Measurements from ENCODE around the gene TFDP1. TPM values are rescaled to one million over a fixed set of nuclear protein-coding genes. Genes with fewer than 3 reads are reported as not detected.

TFDP1 gene
- total and polyA plus RNA-seq, 2 of the 4 experiments (the other 2 are of a cell fraction) = 59.3 to 97.0 TPM

DNA sequence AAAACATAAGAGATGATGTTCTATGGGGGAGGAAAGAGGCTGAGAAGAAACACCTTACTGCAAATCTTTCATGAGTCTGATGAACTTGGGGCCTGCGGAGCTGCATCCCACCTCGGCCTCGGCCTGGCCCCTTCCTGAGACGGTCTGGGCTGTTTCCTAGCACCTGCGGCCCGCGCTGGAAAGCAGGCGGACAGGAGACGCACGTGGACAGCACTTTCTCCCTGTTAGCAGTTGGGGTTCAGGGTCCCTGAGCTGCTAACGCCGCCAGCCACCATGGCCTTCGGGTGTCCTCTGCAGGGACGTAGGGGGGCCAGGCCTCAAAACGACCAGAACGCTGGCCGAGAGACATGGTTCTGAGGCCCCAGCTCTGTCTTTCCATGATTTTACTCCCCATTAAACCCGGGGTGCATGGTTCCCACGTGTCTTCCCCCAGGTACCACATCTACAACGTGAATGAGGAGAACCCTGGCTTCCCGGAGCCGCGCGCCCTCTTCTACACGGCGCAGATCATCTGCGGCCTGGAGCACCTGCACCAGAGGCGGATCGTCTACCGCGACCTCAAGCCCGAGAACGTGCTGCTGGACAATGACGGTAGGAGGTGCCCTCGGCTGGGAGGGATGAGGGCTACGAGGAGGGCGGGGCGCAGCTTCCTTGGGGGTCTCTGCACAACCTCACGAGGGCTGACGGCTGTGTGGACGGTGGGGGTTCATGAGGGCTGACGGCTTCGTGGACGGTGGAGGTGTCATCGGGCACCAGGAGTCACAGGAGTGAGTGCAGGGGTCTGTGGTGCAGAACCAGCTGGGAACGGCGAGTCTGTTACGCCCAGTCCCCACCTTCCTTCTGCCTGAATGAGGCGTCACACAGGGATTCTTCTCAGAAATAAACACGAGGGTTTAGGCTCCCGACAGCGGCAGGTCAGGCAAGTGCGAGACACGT, 86.8 kb downstream of the TFDP1 start:
- H2BK120ac ChIP-seq (ENCODE audit: low read depth, low read length) = no peak overlapping the region
- dilution Hi-C loops (cut with HindIII; ENCODE audit: low sequenced_read_pairs, unreplicated experiment) (no loop called here), in situ Hi-C loops (cut with MboI; ENCODE audit: low sequenced_read_pairs) (no loop called here), intact Hi-C loops (cut with micrococcal nuclease) (no loop called here)
- POLR2A ChIA-PET (ENCODE audit: unreplicated experiment) = no interaction called here
- ATAC-seq (ENCODE audit: low read depth) = no peak
- H3K23ac ChIP-seq (ENCODE audit: low read depth, low read length) = no peak overlapping the region
- H3K9me3 ChIP-seq (ENCODE audit: control insufficient read depth, insufficient read depth, low read length) = no peaks in the 10 kb centered on the region
- BruUV-seq (replicated peaks) = no TSS peak
- TF ChIP-seq NFE2L2 (IDR thresholded peaks at IDR 0.05; ENCODE audit: low read depth, low read length) (no peak), MAZ (IDR thresholded peaks at IDR 0.05; ENCODE audit: borderline replicate concordance, low read depth, low read length) (no peak), CEBPB (IDR thresholded peaks at IDR 0.05; ENCODE audit: low read depth, low read length) (no peak), CHD1 (IDR thresholded peaks at IDR 0.05; ENCODE audit: low read depth, low read length) (no peak)
- TF ChIP-seq, protein P1, sequence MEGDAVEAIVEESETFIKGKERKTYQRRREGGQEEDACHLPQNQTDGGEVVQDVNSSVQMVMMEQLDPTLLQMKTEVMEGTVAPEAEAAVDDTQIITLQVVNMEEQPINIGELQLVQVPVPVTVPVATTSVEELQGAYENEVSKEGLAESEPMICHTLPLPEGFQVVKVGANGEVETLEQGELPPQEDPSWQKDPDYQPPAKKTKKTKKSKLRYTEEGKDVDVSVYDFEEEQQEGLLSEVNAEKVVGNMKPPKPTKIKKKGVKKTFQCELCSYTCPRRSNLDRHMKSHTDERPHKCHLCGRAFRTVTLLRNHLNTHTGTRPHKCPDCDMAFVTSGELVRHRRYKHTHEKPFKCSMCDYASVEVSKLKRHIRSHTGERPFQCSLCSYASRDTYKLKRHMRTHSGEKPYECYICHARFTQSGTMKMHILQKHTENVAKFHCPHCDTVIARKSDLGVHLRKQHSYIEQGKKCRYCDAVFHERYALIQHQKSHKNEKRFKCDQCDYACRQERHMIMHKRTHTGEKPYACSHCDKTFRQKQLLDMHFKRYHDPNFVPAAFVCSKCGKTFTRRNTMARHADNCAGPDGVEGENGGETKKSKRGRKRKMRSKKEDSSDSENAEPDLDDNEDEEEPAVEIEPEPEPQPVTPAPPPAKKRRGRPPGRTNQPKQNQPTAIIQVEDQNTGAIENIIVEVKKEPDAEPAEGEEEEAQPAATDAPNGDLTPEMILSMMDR (conservative IDR thresholded peaks at IDR 0.05; ENCODE audit: low read depth, low read length) = no peak
- H3K36me3 ChIP-seq (ENCODE audit: control insufficient read depth, insufficient read depth, low read length) = no peaks in the 10 kb centered on the region
- H4K8ac ChIP-seq (ENCODE audit: low read depth in 2 of 2, low read length in 2 of 2) = no peak overlapping the region
- H3K27ac ChIP-seq (ENCODE audit: insufficient read depth, low read length) = no peak overlapping the region
- H2BK5ac ChIP-seq (ENCODE audit: low read depth, low read length, poor library complexity, severe bottlenecking) = no peak overlapping the region
- no peak overlapping the region for H3K56ac ChIP-seq (ENCODE audit: extremely low read depth, insufficient read depth, low read length)
- no peak overlapping the region for H3K9ac ChIP-seq (ENCODE audit: low read depth, low read length)
- no peak overlapping the region for H2AFZ ChIP-seq (replicated peaks; ENCODE audit: low read length, poor library complexity)
- H2AK9ac ChIP-seq (replicated peaks; ENCODE audit: low read depth, low read length, poor library complexity) = no peak overlapping the region
- H2BK20ac ChIP-seq (ENCODE audit: low read depth, low read length) = no peak overlapping the region
- H2BK15ac ChIP-seq (ENCODE audit: low read depth, low read length) = no peak overlapping the region
- peaks cover 3% of the 10 kb centered on the region; the same call in 1 of the 2 replicates for H4K20me1 ChIP-seq (ENCODE audit: insufficient read depth, low read length)
- 83% methylated on average over 30 of the region's 54 CpGs; no CpG with 5 or more reads in 1 of the 2 experiments for WGBS, 2 experiments (ENCODE audit: extremely low coverage in 2 of 2, insufficient read length in 1 of 2)
- no peak for DNase-seq
- H3K79me1 ChIP-seq (ENCODE audit: low read depth in 1 of 2, low read length in 2 of 2) = no peaks in the 10 kb centered on the region
- CTCF ChIA-PET = no interaction called here
- H4K5ac ChIP-seq (ENCODE audit: low read depth, low read length) = no peak overlapping the region
- no peak overlapping the region for H2AK5ac ChIP-seq (ENCODE audit: low read depth, low read length)
- no peak overlapping the region for H3K4me3 ChIP-seq (ENCODE audit: insufficient read depth, low read depth, low read length)
- no peaks in the 10 kb centered on the region for H3K4me1 ChIP-seq (ENCODE audit: control insufficient read depth, insufficient read depth, low read length)
- no peak overlapping the region for H3K14ac ChIP-seq (replicated peaks; ENCODE audit: low read depth, low read length)
- H3K18ac ChIP-seq (ENCODE audit: low read depth, low read length) = no peak overlapping the region
- H3K4me2 ChIP-seq (ENCODE audit: low read depth, low read length) = no peak overlapping the region
- no peak overlapping the region for H3K4ac ChIP-seq (ENCODE audit: low read depth, low read length)
- H3K9me1 ChIP-seq (ENCODE audit: insufficient read depth, low read length) = no peaks in the 10 kb centered on the region
- H3K27me3 ChIP-seq (ENCODE audit: control insufficient read depth, insufficient read depth, low read length) = peaks cover 10% of the 10 kb centered on the region; the same call in 1 of the 2 replicates
- no peak overlapping the region for H4K91ac ChIP-seq (ENCODE audit: insufficient read depth, low read depth, low read length)
